K562 (cell line): Measurements from ENCODE around the gene PTPRM. TPM values are rescaled to one million over a fixed set of nuclear protein-coding genes. Genes with fewer than 3 reads are reported as not detected.

Source experiments
- ATAC-seq: fragments of 200-7000 bp; cut with Tn5 transposase; 3 replicates; pipeline ENCODE4 v1.9.1; 2020; ENCODE audit warnings: moderate library complexity
- BruUV-seq: library from RNA; stranded (reverse); fragments of 400-500 nt; replicated peaks from 2 replicates; lab custom pipeline; 2021; lab: Mats Ljungman, UMichigan
- CTCF ChIA-PET: fragments of 300-600 bp; formaldehyde crosslinking; extraction: SDS; loops from one replicate; lab custom pipeline; 2021; ENCODE audit warnings: low intra/inter-chr PET ratio; lab: Yijun Ruan, JAX
- POLR2A ChIA-PET: fragments of 300-600, 350-650 bp; sonication (Branson Sonifier 250); formaldehyde crosslinking; extraction: SDS; loops from one replicate; lab custom pipeline; 2021; ENCODE audit warnings: antibody characterized with exemption, inconsistent platforms; lab: Yijun Ruan, JAX
- DNase-seq, 4 experiments: peaks; one replicate each; pipeline versions ENCODE4 v3.0.0 to v3.0.0-alpha.2; 2011 to 2018; ENCODE audit warnings: low spot score in 3 of 4, mixed read lengths in 3 of 4; ENCODE audit errors: extremely low read depth in 1 of 4
- FAIRE-seq: peaks from 2 replicates; lab custom pipeline; 2011; peaks lifted over from hg19 to GRCh38; lab: Jason Lieb, UNC
- H2AFZ ChIP-seq: 2 replicates; pipeline ENCODE4 v1.6.0; 2011; ENCODE audit warnings: low read depth, low read length, control low read depth, inconsistent platforms
- H3K27ac ChIP-seq: fragments of 200-600 bp; 3 replicates; pipeline ENCODE4 v1.8.0; 2011; ENCODE audit warnings: low read depth, mild to moderate bottlenecking, control low read depth, inconsistent platforms, low read length, moderate library complexity, mixed read lengths; ENCODE audit errors: extremely low read depth
- H3K27me3 ChIP-seq, 2 experiments: fragments of 300-600 bp in 1 of 2; 2 replicates in 1 of 2; 3 replicates in 1 of 2; pipeline versions ENCODE4 v1.6.0 to v1.8.0; 2011; ENCODE audit warnings: inconsistent platforms in 2 of 2, low read length in 2 of 2, mild to moderate bottlenecking in 1 of 2, mixed read lengths in 1 of 2, moderate library complexity in 1 of 2; ENCODE audit not compliant: control insufficient read depth in 2 of 2, insufficient read depth in 2 of 2
- H3K36me3 ChIP-seq: fragments of 300-600 bp; 3 replicates; pipeline ENCODE4 v1.8.0; 2011; ENCODE audit warnings: mild to moderate bottlenecking, low read length, inconsistent platforms; ENCODE audit not compliant: control insufficient read depth, insufficient read depth
- H3K4me1 ChIP-seq, 2 experiments: fragments of 200-600 bp in 1 of 2; replicated peaks in 1 of 2; 2 replicates in 1 of 2; 3 replicates in 1 of 2; pipeline versions ENCODE4 v1.5.1 to v1.8.0; 2011; ENCODE audit warnings: inconsistent platforms in 2 of 2, low read length in 2 of 2, mild to moderate bottlenecking in 1 of 2, mixed read lengths in 1 of 2, moderate library complexity in 1 of 2; ENCODE audit not compliant: control insufficient read depth in 2 of 2, insufficient read depth in 2 of 2
- H3K4me2 ChIP-seq: 2 replicates; pipeline ENCODE4 v1.6.1; 2011; ENCODE audit warnings: low read length, control low read depth, inconsistent platforms, mixed read lengths; ENCODE audit not compliant: insufficient read depth
- H3K4me3 ChIP-seq: fragments of 200-600 bp; sonication (generic), shearing (Covaris generic); 2 replicates; pipeline ENCODE4 v1.5.1; 2016; ENCODE audit warnings: control low read depth, inconsistent platforms
- H3K79me2 ChIP-seq: fragments of 200-600 bp; 3 replicates; pipeline ENCODE4 v1.8.0; 2011; ENCODE audit warnings: low read length, inconsistent platforms; ENCODE audit not compliant: control insufficient read depth, insufficient read depth
- H3K9ac ChIP-seq, 2 experiments: 2 replicates each; pipeline versions ENCODE4 v1.6.0 to v1.6.1; 2011; ENCODE audit warnings: low read depth in 2 of 2, low read length in 2 of 2, control low read depth in 1 of 2, inconsistent platforms in 1 of 2, mild to moderate bottlenecking in 1 of 2, mixed read lengths in 1 of 2; ENCODE audit not compliant: insufficient read depth in 1 of 2
- H3K9me1 ChIP-seq: one replicate; pipeline ENCODE4 v1.6.0; 2011; ENCODE audit warnings: inconsistent platforms, mild to moderate bottlenecking, low read length, moderate library complexity; ENCODE audit not compliant: control insufficient read depth, insufficient read depth
- H3K9me3 ChIP-seq: replicated peaks from 2 replicates; pipeline ENCODE4 v1.5.1; 2011; ENCODE audit warnings: low read depth, low read length, inconsistent platforms; ENCODE audit not compliant: control insufficient read depth, insufficient read depth
- H4K20me1 ChIP-seq: replicated peaks from 2 replicates; pipeline ENCODE4 v1.6.1; 2011; ENCODE audit warnings: low read length, inconsistent platforms, mixed read lengths; ENCODE audit not compliant: control insufficient read depth, insufficient read depth
- MCM5 ChIP-seq: fragments of 450-650 bp; IDR thresholded peaks from 2 replicates; pipeline ENCODE4 v1.6.1; 2016; ENCODE audit warnings: low read depth
- MLLT1 ChIP-seq, 2 experiments: fragments of 450-650 bp; IDR thresholded peaks; 2 replicates each; pipeline ENCODE4 v1.6.1; 2016
- NFE2 ChIP-seq: IDR thresholded peaks from 2 replicates; pipeline ENCODE4 v1.6.1; 2014; ENCODE audit warnings: antibody characterized with exemption, low read depth
- NR2C2 ChIP-seq, 2 experiments: fragments of 200-800 bp in 1 of 2; sonication (Bioruptor generic) in 1 of 2; sonication (generic) in 1 of 2; formaldehyde crosslinking in 1 of 2; IDR thresholded peaks; 2 replicates each; pipeline versions ENCODE4 v1.6.1 to v1.8.0; 2016 to 2022; ENCODE audit warnings: mild to moderate bottlenecking in 1 of 2, missing compliant biosample characterization in 1 of 2, missing genetic modification characterization in 1 of 2, missing genetic modification reagents in 1 of 2
- NR2F6 ChIP-seq: fragments of 450-650 bp; formaldehyde crosslinking; IDR thresholded peaks from 2 replicates; pipeline ENCODE4 v1.4.0; 2020; ENCODE audit warnings: mild to moderate bottlenecking
- NR3C1 ChIP-seq: sonication (generic); formaldehyde crosslinking; IDR thresholded peaks from 2 replicates; pipeline ENCODE4 v1.8.1; 2022; ENCODE audit warnings: missing genetic modification reagents
- PHF21A ChIP-seq: fragments of 450-650 bp; IDR thresholded peaks from 2 replicates; pipeline ENCODE4 v1.6.1; 2017; ENCODE audit warnings: low read depth, borderline replicate concordance
- TRIM25 ChIP-seq: fragments of 450-650 bp; IDR thresholded peaks from 2 replicates; pipeline ENCODE4 v1.7.0; 2016; ENCODE audit warnings: borderline replicate concordance
- VEZF1 ChIP-seq: fragments of 200-800 bp; sonication (Bioruptor generic); IDR thresholded peaks from 2 replicates; pipeline ENCODE4 v1.6.1; 2017; ENCODE audit warnings: missing genetic modification characterization, missing compliant biosample characterization
- ZNF764 ChIP-seq: fragments of 250-450 bp; sonication (Bioruptor Pico); IDR thresholded peaks from 2 replicates; pipeline ENCODE4 v1.4.0; 2020; ENCODE audit warnings: low read depth, mild to moderate bottlenecking, moderate library complexity
- WGBS: fragments of 100-300 bp; shearing (Covaris generic); methylation state at CpG from one replicate; pipeline ENCODE4 v1.1.6; 2016; ENCODE audit warnings: low coverage, mixed read lengths; ENCODE audit not compliant: insufficient coverage; ENCODE audit errors: missing lambda C conversion rate; 5-methylcytosine and 5-hydroxymethylcytosine counted together
- in situ Hi-C: fragments of 300-500 bp; cut with MboI; formaldehyde crosslinking; loops from 4 replicates; pipeline ENCODE4 v1.15.0; 2018; ENCODE audit warnings: inconsistent platforms, mixed read lengths
- intact Hi-C: fragments of 100-400 bp; cut with micrococcal nuclease; formaldehyde crosslinking; loops from 2 replicates; pipeline ENCODE4 v1.14.2; 2022
- polyA plus RNA-seq, 8 experiments: library from polyadenylated mRNA; depleted of rRNA in 4 of 8; stranded (reverse) in 5 of 8; unstranded in 3 of 8; fragments of >200 nt; fragmentation: Nextera tagmentation in 2 of 8; fragmentation: Illumina TruSeq in 1 of 8; extraction: Ambion mirVana in 2 of 8; extraction: Trizol in 1 of 8; gene quantifications; 2 replicates each; pipeline versions ENCODE4 v1.2.1 to v1.2.3, GENCODE V29; 2011 to 2014; ENCODE audit warnings: inconsistent platforms in 1 of 8, missing spikeins in 1 of 8
- total RNA-seq, 7 experiments: library from RNA; depleted of rRNA in 6 of 7; stranded (reverse); fragments of >200 nt in 6 of 7; fragmentation: Illumina TruSeq in 2 of 7; extraction: Trizol in 2 of 7; gene quantifications; 2 replicates each; pipeline versions ENCODE4 v1.2.1 to v1.2.3, GENCODE V29; 2011 to 2021; ENCODE audit warnings: low replicate concordance in 1 of 7

PTPRM gene
- total and polyA plus RNA-seq, 9 of the 15 experiments (the other 6 are each of a cell fraction or from before 2014, with no cell fraction given) = 0.03 to 0.16 (median 0.08) TPM; not detected in 3

- TF ChIP-seq NR2C2 (CRISPR knock-in tag; IDR thresholded peaks at IDR 0.05) = no peak
- TF ChIP-seq NR2C2 (tag; IDR thresholded peaks at IDR 0.05) = no peak
- no peak for TF ChIP-seq ZNF764
- no peak for TF ChIP-seq MCM5
- TF ChIP-seq TRIM25 = no peak
These were observed 697.0 kb downstream of the PTPRM start (continued) for GRCh38 chr18:8264116-8264515.

GRCh38 chr18:8264861-8265411, 697.8 kb downstream of the PTPRM start:
- Histone ChIP-seq H3K4me3 (no peak overlapping the region), H3K4me2 (no peak overlapping the region), H3K27me3 (peaks cover 11 to 14% of the 10 kb centered on the region in 2 experiments; a peak in 4 of 5 replicates), H3K9ac (no peak overlapping the region), H4K20me1 (no peaks in the 10 kb centered on the region), H3K4me1 (no peaks in the 10 kb centered on the region), H3K36me3 (no peaks in the 10 kb centered on the region), H3K27ac (no peak overlapping the region), H3K9me1 (no peaks in the 10 kb centered on the region), H3K9me3 (no peaks in the 10 kb centered on the region), H3K79me2 (no peaks in the 10 kb centered on the region), H2AFZ (no peak overlapping the region)
- no TSS peak for BruUV-seq
- TF ChIP-seq VEZF1 (CRISPR knock-in tag) = no peak
- TF ChIP-seq NFE2 = no peak
- TF ChIP-seq MLLT1 (IDR thresholded peaks at IDR 0.05) = no peak
- TF ChIP-seq PHF21A = no peak
- TF ChIP-seq NR2F6 (CRISPR knock-in tag) = no peak
- TF ChIP-seq NR3C1 = no peak
- ChIA-PET CTCF (no interaction called here), POLR2A (no interaction called here)
- DNase-seq (no peak), FAIRE-seq (no peak), ATAC-seq (no peak)
- intact Hi-C loops = no loop called here
- WGBS = 1% methylated on average over 6 of the region's 6 CpGs
- in situ Hi-C loops = no loop called here
